ENCODE results near the gene MT1H.
"Not testable (repeated sequence)": the region's sequence is repeated elsewhere in the genome, so short reads cannot be mapped to it uniquely, and the experiment has no call there.

Gene MT1H

GRCh38 chr16:56665286-56666261 is 4.0 kb upstream of the MT1H start:
- DNase-seq (ENCODE audit: low read depth) = not testable (repeated sequence)

GRCh38 chr16:56667581-56668571 is 1.7 kb upstream of the MT1H start, which contains the start of gene MT1G:
MT1G (minus strand) TSS chr16:56668065; CDS start chr16:56667993, 72 bp downstream.
- no peak for DNase-seq (ENCODE audit: low read depth)

- DNase-seq (ENCODE audit: low read depth) = no peak
Observed at GRCh38 chr16:56669840-56670619, 416 bp downstream of the MT1H start.

- no peak for DNase-seq (ENCODE audit: low read depth)
Observed at GRCh38 chr16:56670620-56670934, 963 bp downstream of the MT1H start.

- not testable (repeated sequence) for DNase-seq (ENCODE audit: low read depth)
Observed at GRCh38 chr16:56671691-56672090, 2.1 kb downstream of the MT1H start.

GRCh38 chr16:56672171-56672570 is 2.6 kb downstream of the MT1H start:
- not testable (repeated sequence) for DNase-seq (ENCODE audit: low read depth)

- no peak for DNase-seq (ENCODE audit: low read depth)
Observed at GRCh38 chr16:56672761-56673536, 3.3 kb downstream of the MT1H start.

- DNase-seq (ENCODE audit: low read depth) = no peak
Observed at GRCh38 chr16:56673921-56674320, 4.3 kb downstream of the MT1H start.

GRCh38 chr16:56674570-56674969 is 5.0 kb downstream of the MT1H start:
- not testable (repeated sequence) for DNase-seq (ENCODE audit: low read depth)

- no peak for DNase-seq (ENCODE audit: low read depth)
Observed at GRCh38 chr16:56675685-56676210, 6.1 kb downstream of the MT1H start.

- no peak for DNase-seq (ENCODE audit: low read depth)
Observed at GRCh38 chr16:56677474-56677873, 7.9 kb downstream of the MT1H start.

- DNase-seq (ENCODE audit: low read depth) = no peak
Observed at GRCh38 chr16:56679078-56679730, 9.6 kb downstream of the MT1H start.

- no peak for DNase-seq (ENCODE audit: low read depth)
Observed at GRCh38 chr16:56679818-56680217, 10.2 kb downstream of the MT1H start.

- peak; percentile 75 for DNase-seq (ENCODE audit: low read depth)
Observed at GRCh38 chr16:56681939-56682702, 12.5 kb downstream of the MT1H start, which contains the start of gene MT1X. MT1X (plus strand) TSS chr16:56682470; CDS start chr16:56682541, 71 bp downstream.

- DNase-seq (ENCODE audit: low read depth) = no peak
Observed at GRCh38 chr16:56682703-56683397, 13.2 kb downstream of the MT1H start.

- DNase-seq (ENCODE audit: low read depth) = no peak
Observed at GRCh38 chr16:56683424-56684172, 14.0 kb downstream of the MT1H start.

- no peak for DNase-seq (ENCODE audit: low read depth)
Observed at GRCh38 chr16:56684256-56684925, 14.8 kb downstream of the MT1H start.
